ENCODE data around the gene BRCA2.
"Not testable (repeated sequence)": the region's sequence is repeated elsewhere in the genome, so short reads cannot be mapped to it uniquely, and the experiment has no call there.

The BRCA2 gene

GRCh38 chr13:32330441-32330840, 15.1 kb downstream of the BRCA2 start:
- no peak overlapping the region for H3K27ac ChIP-seq
- TF ChIP-seq ZFX (IDR thresholded peaks at IDR 0.05) (no peak), CTCF (conservative IDR thresholded peaks at IDR 0.05) (no peak)

- H3K27ac ChIP-seq = no peak overlapping the region
Measured at GRCh38 chr13:32334671-32335070, 19.4 kb downstream of the BRCA2 start.

GRCh38 chr13:32340914-32341313, 25.6 kb downstream of the BRCA2 start:
- no peak overlapping the region for H3K27ac ChIP-seq
- TF ChIP-seq CTCF (conservative IDR thresholded peaks at IDR 0.05) (no peak), ZFX (IDR thresholded peaks at IDR 0.05) (no peak)

More at GRCh38 chr13:32334671-32335070, 19.4 kb downstream of the BRCA2 start:
- no peak for TF ChIP-seq ZFX (IDR thresholded peaks at IDR 0.05)
- TF ChIP-seq CTCF (conservative IDR thresholded peaks at IDR 0.05) = no peak

- H3K27ac ChIP-seq = no peak overlapping the region
Measured at GRCh38 chr13:32347651-32348050, 32.3 kb downstream of the BRCA2 start.

GRCh38 chr13:32350839-32351441, 35.6 kb downstream of the BRCA2 start:
- H3K27ac ChIP-seq = not testable (repeated sequence)

More at GRCh38 chr13:32347651-32348050, 32.3 kb downstream of the BRCA2 start:
- no peak for TF ChIP-seq CTCF (conservative IDR thresholded peaks at IDR 0.05)
- no peak for TF ChIP-seq ZFX (IDR thresholded peaks at IDR 0.05)

GRCh38 chr13:32354040-32354439, 38.7 kb downstream of the BRCA2 start:
- no peak for TF ChIP-seq CTCF (conservative IDR thresholded peaks at IDR 0.05)
- no peak for TF ChIP-seq ZFX (IDR thresholded peaks at IDR 0.05)
- H3K27ac ChIP-seq = no peak overlapping the region

GRCh38 chr13:32355935-32356334, 40.6 kb downstream of the BRCA2 start:
- not testable (repeated sequence) for H3K27ac ChIP-seq

GRCh38 chr13:32362574-32362973, 47.3 kb downstream of the BRCA2 start:
- H3K27ac ChIP-seq = no peak overlapping the region
- TF ChIP-seq ZFX (IDR thresholded peaks at IDR 0.05) = no peak
- TF ChIP-seq CTCF (conservative IDR thresholded peaks at IDR 0.05) = no peak
